Measurements from ENCODE around the gene SYNE1.
"Not testable (repeated sequence)": the region's sequence is repeated elsewhere in the genome, so short reads cannot be mapped to it uniquely, and the experiment has no call there.

The SYNE1 gene

DNA sequence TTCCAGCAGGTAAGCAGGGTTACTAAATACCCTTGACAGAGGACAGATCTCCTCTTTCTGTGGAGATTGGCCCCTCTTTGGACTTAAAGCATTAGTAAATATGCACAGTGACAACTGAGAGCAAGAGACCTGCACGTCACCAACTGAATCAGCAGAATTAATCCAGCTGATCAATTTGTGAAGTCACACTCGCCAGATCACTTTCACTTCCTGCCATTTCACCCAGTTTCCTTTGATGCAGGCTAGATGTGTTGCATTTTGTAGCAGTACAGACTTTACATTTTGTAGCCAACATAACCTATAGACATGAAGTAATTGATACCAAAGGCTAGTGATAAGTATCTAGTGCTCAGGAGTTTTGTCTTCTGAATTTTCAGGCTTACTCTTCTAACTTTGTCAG is 11.9 kb downstream of the SYNE1 start:
- DNase-seq: no peak

- DNase-seq: not testable (repeated sequence)
Observed at GRCh38 chr6:152614776-152615175, 22.4 kb downstream of the SYNE1 start.

- DNase-seq: no peak
Observed at GRCh38 chr6:152609125-152609670, 28.0 kb downstream of the SYNE1 start.

- DNase-seq: no peak
Observed at GRCh38 chr6:152605941-152606340, 31.2 kb downstream of the SYNE1 start.

DNA sequence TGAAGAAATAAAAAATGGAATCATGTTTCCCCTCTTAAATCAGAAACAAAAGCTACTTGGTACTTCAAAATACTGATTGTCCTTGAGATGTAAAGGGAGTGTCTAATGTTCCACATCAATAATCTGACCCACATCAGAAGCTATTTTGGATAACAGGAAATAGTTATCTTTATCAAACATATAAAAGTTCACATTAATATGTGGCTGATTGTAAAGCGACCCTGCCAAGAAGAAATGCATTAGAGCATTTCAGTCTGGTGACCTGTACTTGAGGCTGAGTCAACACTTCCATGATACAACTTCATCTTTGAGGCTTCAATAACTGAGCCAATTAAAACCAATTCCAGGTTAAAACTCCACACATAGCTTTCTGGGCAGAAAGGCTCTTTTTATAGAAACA is 31.8 kb downstream of the SYNE1 start:
- DNase-seq: no peak

GRCh38 chr6:152603911-152604310 is 33.3 kb downstream of the SYNE1 start:
- no peak for DNase-seq

DNA sequence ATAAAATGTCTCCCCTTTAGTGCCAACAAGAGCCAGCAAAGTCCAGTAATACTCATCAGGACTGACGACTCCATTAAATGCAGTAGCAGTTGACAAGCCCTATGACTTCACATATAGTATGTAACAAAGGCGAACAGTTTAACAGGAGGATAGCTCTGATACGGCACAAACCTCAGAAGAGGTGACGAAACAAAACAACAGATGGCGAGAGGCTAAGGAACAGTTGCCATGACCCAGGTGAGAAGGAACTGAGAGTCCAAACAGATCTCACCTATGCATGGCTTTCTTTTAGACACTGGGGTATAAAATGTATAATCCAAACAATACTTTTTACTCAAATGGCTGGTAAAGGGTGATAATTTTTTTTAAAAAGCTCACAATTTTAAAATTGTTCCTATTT is 37.1 kb downstream of the SYNE1 start:
- no peak for DNase-seq

DNA sequence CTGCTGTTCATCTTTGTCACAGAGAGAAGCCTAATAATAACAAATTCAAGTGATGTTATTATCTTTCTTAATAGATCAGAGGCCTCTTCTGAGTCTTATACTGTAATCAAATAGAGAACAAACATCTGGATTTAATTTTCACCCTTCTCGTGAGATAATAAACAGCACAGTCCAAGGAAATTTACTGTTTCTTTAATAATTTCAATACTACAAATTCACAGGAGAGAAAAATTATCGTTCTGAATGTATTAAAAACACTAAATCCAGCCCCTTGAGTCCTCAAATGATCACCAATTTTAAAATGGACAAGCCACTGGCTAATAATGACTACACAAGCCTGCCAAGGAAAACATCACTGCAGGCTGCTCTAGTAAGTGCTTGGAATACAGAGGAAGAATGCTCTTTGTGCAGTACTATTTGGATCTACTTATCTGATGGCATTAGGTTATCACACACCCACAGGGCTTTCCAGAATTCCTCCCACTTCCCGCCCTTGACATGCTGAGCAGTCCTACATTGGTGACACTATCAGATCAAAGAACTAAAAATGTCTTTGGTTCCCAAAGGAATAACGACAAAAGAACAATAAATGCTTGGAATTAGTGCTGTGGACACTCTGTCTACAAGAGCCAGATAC is 38.1 kb downstream of the SYNE1 start:
- DNase-seq: no peak

GRCh38 chr6:152598421-152598820 is 38.7 kb downstream of the SYNE1 start:
- DNase-seq: no peak

DNA sequence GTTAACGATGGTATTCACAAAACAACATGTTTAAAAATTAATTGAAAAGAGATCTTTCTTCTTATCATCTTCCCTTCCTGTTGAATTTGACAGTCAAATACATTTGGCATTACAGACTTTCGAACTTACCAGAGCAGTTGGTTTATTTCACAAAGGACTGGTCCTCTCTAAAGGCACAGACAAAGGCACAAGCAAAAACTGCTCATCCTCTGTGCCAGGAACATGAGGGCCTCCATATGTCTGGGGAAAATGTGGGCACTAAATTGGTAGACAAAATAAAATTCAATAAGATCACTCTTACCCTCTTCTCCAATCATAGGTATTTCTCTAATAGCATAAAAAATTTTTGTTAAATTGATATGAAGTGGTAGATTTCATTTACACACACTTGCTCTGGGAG is 40.4 kb downstream of the SYNE1 start:
- no peak for DNase-seq

DNA sequence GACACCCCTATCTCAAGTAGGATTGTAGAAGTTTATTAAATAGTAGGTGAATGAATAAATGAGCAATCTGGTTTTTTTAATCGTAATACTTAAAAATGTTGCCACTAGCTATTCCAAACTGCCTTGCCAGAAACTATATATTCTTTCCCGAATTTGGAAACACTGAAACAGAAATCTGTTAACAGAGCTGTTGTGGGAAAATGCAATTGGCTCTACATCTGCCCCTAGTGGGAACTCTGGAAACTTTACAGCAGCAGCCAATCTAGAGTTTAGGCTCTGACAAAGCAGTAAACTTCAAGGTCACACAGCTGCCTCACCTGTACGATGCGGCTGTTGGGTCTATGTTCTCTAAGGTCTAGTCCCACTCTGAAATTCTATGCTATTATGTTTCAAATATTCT is 41.7 kb downstream of the SYNE1 start:
- DNase-seq: no peak

DNA sequence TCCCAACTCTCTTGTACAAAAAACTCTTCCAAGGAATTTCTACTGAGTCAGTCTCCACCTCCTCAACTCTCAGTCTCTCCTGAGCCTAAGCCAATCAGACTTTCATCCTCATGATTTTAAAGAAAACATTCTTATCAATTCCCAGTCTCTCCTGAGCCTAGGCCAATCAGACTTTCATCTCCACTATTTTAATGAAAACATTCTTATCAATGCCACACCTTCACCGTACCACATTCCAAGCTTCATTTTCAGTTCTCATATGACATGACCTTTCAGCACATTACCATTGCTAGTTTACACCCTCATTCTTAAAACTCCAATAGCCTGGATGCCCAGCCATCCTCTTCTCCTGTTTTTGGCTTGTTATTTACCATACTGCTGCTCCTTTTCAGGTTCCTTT is 42.5 kb downstream of the SYNE1 start:
- DNase-seq: no peak

DNA sequence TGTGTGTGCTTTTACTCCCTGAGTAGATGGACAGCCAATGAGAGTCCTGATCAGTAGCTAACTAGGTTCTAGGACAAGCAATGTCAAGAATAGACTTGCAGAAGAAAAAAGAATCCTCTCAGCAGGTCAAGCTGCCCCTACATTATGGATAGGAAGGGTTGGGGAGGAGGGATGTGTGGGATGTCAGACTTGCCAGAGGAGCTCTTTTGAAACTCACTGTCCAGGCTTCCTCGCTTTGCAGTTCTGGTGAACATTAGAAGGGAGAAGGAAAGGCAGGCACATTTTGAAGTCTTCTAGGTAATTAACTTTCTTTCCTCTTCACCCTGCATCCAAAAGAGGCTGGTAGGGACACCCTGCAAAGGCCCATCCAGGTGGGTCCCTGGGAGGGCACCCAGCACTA is 48.7 kb downstream of the SYNE1 start:
- no peak for DNase-seq

GRCh38 chr6:152587473-152587872 is 49.7 kb downstream of the SYNE1 start:
- DNase-seq: no peak

- DNase-seq: no peak
Observed at GRCh38 chr6:152585236-152585635, 51.9 kb downstream of the SYNE1 start.

DNA sequence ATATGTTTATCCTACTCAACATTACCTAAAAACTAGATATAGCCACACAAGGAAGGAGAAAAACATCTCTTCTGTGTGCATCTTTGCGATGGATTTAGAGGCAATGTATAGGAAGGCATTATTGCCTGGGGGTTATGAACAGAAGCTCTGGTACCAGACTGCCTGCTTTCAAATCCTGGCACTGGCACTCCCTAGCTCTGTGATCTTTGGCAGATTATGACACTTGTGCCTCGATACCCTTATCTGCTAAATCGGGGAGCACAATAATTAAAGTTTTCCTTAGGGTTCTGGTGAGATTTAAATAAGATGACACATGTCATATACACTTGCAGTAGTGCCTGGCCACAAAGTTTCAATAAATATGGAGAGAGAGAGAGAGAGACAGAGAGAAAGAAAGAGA is 53.3 kb downstream of the SYNE1 start:
- DNase-seq: no peak

- no peak for DNase-seq
Observed at GRCh38 chr6:152576525-152576924, 60.6 kb downstream of the SYNE1 start.

DNA sequence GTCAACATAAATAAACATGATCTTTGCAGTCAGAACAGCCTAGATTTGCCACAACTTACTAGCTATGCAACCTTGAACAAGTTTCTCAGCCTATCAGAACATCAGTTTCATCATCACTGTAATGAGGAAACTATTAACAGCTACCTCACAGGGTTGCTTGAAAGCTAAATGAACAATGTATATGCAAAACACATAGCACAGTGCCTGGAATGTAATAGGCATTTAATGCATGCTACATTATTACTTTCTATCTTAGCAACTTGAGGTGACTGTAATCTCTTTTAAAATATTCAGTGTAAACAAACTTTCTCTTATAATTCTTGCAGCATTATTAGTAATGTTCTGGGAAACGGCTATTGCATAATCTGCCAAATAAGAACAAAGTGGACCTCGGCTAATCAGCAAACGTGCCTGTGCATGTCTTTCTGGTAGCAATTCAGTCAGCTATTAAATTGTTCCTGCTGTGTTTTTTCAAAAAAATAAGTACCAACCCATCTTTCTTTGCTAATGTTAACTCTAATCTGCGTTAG is 61.5 kb downstream of the SYNE1 start:
- DNase-seq: no peak

DNA sequence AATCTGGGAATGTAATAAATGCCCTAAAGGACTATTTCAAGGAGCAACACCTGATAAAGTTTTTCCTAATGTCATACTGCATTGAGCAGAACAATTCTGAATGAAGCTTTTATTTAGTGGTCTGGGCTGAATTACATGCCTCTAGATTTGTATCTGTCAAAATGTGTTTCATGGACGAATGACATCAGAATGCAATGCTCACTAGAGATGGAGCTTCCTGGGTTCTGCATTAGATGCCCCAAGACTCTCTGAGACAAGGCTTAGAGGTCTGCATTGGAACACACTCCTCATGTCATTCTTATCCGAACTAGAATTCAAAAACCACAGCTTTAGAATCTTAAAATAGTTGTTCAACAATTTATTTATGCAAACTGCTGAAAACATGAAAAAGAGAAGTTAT is 62.0 kb downstream of the SYNE1 start:
- DNase-seq: no peak

DNA sequence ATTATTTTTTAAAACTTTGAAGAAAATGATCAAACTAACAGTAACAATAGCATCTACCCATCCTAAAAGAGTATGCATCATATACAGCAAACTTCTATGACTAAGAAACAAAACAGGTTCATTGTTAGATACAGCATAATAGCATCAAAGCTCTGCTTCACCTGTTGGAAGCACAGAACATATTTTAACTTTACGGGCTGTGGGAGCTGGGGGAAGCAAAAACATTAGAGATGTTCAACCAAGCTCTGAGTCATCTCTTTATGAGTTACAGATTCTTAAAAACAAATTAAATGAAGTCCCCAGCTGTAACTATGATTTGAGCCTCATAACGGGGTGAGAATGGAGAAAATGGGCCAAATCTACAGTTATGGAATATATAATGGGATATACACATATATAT is 63.4 kb downstream of the SYNE1 start:
- no peak for DNase-seq

DNA sequence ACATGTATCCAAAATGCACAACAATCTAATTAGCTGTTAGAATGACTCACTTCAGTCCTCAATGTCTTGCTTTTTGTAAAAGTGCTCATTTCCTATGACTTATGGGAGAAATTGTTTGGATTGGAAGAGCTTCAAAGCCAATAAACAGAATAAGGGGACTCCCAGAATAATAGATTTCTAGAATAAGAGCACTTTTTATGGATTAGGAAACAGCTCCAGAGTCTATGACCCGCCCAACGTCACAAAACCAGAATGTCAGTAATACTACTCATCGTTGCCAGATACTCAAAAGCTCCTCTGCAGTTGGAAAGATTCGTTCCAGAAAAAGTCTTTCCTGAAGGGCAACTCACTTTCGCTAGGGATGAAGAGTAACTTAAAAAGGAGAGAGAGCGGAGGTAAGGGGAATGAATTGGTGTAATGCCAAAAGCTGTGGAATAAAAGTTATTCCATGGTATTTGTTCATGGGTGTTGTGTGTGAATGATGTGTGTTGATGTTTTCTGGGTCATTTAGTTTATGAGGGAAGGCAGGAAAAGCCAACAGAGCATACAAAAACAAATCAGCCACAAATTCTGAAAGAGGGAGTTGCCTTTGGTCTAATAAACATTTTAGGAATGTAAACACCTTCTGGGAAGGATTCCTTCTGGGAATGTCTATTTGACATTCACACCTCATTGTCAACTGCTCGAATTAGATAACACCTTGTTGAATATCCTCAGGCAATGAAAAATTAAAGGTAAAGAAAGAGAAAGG is 64.6 kb downstream of the SYNE1 start:
- no peak for DNase-seq

- DNase-seq: no peak
Observed at GRCh38 chr6:152571943-152572337, 65.2 kb downstream of the SYNE1 start.

GRCh38 chr6:152571089-152571488 is 66.1 kb downstream of the SYNE1 start:
- DNase-seq: no peak

DNA sequence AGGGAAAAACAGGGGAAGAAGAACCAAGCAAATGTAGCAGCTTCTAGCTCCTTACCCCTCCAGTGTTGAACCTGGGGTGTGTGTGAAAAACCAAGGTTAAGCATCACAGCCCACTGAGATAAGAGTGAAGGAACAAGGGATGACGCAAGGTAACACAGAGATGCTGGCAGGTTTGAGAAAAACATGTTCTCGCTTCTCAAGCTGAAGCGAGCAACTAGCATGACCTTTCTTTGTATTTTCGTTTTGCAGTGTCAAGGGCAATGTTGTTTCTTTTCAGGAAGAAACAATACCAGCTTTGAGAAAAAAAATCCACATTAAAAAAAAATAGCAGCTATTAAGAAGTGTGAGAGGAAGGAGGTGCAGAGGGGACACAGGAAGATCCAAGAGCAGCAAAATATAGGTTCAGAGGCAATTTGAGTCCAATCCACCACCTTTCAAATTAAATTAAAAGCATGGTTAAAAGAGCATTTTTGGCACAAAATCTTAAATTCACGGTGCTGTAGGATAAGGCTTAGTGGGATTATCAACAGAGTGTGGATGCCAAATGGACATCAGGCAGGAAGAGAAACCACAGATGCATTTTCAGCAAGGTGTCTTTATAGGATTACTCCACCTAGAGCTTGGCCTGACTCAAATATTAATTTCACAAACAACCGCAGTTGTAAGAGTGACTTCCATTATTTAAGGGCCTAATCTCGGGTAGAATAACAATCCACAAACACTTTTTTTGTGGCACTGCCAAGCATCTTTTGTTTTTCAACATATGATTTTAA is 70.9 kb downstream of the SYNE1 start:
- no peak for DNase-seq

All from NCI-H446 (cell line).